ENCODE data around the gene LRIG3. TPM values are rescaled to one million over a fixed set of nuclear protein-coding genes. Genes with fewer than 3 reads are reported as not detected.
"Not testable (repeated sequence)": the region's sequence is repeated elsewhere in the genome, so short reads cannot be mapped to it uniquely, and the experiment has no call there.

Gene LRIG3
- total and polyA plus RNA-seq, 9 donors = 22.5 to 64.3 (median 29.7) TPM

- peaks cover 15% of the 10 kb centered on the region for H3K4me1 ChIP-seq (ENCODE audit: control insufficient read depth, insufficient read depth, low read length)
- no CpG with 5 or more reads among the region's 4 CpGs for WGBS (ENCODE audit: insufficient coverage)
- peak; percentile 78 for DNase-seq
- H3K9me3 ChIP-seq (replicated peaks; ENCODE audit: control insufficient read depth, low read depth, low read length) = no peaks in the 10 kb centered on the region
- H3K36me3 ChIP-seq (ENCODE audit: control insufficient read depth, insufficient read depth, low read length) = peaks cover 29% of the 10 kb centered on the region
- H3K4me3 ChIP-seq (ENCODE audit: low read length) = no peak overlapping the region
- no peaks in the 10 kb centered on the region for H3K27me3 ChIP-seq (ENCODE audit: control insufficient read depth, insufficient read depth, low read length)
- H3K27ac ChIP-seq (ENCODE audit: low read length) = no peak overlapping the region
These were observed 12.9 kb downstream of the LRIG3 start for GRCh38 chr12:58907391-58907790.

DNA sequence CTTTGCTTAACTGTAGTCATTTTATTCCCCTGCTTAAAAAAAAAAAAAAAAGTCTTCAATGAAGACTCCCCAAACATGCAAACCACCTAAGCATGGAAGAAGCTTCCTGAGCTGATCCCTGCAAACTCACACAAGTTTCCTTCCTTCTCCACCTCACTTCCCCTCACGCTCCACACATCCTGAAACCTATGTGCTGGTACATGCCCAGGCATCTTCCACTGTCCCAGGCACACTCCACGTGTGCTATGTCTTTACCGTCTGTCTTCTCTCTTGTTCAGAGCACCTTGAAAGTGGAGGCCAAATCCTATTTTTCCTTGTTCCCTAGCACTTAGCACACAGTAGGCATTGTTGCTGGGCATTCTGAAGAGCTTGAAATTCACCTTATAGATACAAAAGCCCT, 13.4 kb downstream of the LRIG3 start:
- Histone ChIP-seq H3K27me3 (ENCODE audit: control insufficient read depth, insufficient read depth, low read length) (no peaks in the 10 kb centered on the region), H3K4me1 (ENCODE audit: control insufficient read depth, insufficient read depth, low read length) (peaks cover 15% of the 10 kb centered on the region), H3K9me3 (replicated peaks; ENCODE audit: control insufficient read depth, low read depth, low read length) (no peaks in the 10 kb centered on the region), H3K4me3 (ENCODE audit: low read length) (no peak overlapping the region), H3K27ac (ENCODE audit: low read length) (peak overlapping the region; percentile 2), H3K36me3 (ENCODE audit: control insufficient read depth, insufficient read depth, low read length) (peaks cover 28% of the 10 kb centered on the region)
- DNase-seq = no peak
- 74% methylated on average over 3 of the region's 3 CpGs for WGBS (ENCODE audit: insufficient coverage)

DNA sequence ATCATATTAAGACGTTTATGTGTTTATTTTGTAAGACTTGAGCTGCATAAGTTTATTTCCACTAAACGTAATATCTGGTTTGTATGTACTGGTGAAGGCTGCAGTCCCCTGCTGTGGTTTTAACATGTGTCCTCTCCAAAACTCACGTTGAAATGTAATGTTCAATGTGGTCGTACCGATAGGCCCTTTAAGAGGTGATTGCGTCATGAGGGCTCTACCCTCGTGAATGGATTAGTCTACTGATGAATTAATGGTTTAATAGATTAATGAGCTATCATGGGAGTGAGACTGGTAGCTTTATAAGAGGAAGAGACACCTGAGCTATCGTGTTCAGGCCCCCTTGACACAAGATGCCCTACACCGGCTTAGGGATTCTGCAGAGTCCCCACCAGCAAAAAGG, 14.9 kb downstream of the LRIG3 start:
- WGBS (ENCODE audit: insufficient coverage) = 71% methylated on average over 3 of the region's 9 CpGs
- Histone ChIP-seq H3K36me3 (ENCODE audit: control insufficient read depth, insufficient read depth, low read length) (peaks cover 23% of the 10 kb centered on the region), H3K27me3 (ENCODE audit: control insufficient read depth, insufficient read depth, low read length) (no peaks in the 10 kb centered on the region), H3K27ac (ENCODE audit: low read length) (no peak overlapping the region), H3K4me3 (ENCODE audit: low read length) (no peak overlapping the region), H3K9me3 (replicated peaks; ENCODE audit: control insufficient read depth, low read depth, low read length) (no peaks in the 10 kb centered on the region), H3K4me1 (ENCODE audit: control insufficient read depth, insufficient read depth, low read length) (peaks cover 15% of the 10 kb centered on the region)
- DNase-seq = no peak

DNA sequence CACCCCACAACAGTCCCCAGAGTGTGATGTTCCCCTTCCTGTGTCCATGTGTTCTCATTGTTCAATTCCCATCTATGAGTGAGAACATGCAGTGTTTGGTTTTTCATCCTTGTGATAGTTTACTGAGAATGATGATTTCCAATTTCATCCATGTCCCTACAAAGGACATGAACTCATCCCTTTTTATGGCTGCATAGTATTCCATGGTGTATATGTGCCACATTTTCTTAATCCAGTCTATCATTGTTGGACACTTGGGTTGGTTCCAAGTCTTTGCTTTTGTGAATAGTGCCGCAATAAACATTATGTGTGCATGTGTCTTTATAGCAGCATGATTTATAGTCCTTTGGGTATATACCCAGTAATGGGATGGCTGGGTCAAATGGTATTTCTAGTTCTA, 17.6 kb downstream of the LRIG3 start:
- not testable (repeated sequence) for DNase-seq; H3K27me3 ChIP-seq (ENCODE audit: control insufficient read depth, insufficient read depth, low read length); H3K9me3 ChIP-seq (replicated peaks; ENCODE audit: control insufficient read depth, low read depth, low read length); H3K27ac ChIP-seq (ENCODE audit: low read length); H3K4me3 ChIP-seq (ENCODE audit: low read length)
- no CpG with 5 or more reads among the region's 1 CpG for WGBS (ENCODE audit: insufficient coverage)
- Histone ChIP-seq H3K36me3 (ENCODE audit: control insufficient read depth, insufficient read depth, low read length) (peaks cover 21% of the 10 kb centered on the region), H3K4me1 (ENCODE audit: control insufficient read depth, insufficient read depth, low read length) (peaks cover 11% of the 10 kb centered on the region)

DNA sequence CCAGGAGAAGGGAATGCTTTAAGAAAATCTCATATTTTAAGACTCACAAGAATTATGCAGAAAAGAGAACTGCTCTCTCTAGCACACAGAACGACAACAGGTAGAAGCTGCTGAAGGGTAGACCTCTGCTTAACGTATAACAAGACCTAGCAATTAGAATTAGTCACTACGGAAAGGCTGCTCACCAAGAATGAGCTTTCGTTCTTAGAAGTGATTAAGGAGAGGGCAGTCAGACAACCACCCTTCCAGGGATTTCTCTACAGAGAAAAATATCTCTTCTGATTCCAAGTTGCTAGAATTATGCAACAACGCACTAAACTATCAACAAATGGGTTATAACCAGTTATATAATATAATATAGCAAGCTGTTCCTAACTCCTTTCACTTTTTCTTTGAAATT, 18.6 kb downstream of the LRIG3 start:
- WGBS (ENCODE audit: insufficient coverage) = no CpG with 5 or more reads among the region's 5 CpGs
- no peaks in the 10 kb centered on the region for H3K27me3 ChIP-seq (ENCODE audit: control insufficient read depth, insufficient read depth, low read length)
- H3K9me3 ChIP-seq (replicated peaks; ENCODE audit: control insufficient read depth, low read depth, low read length) = no peaks in the 10 kb centered on the region
- H3K36me3 ChIP-seq (ENCODE audit: control insufficient read depth, insufficient read depth, low read length) = peaks cover 23% of the 10 kb centered on the region
- no peak for DNase-seq
- H3K27ac ChIP-seq (ENCODE audit: low read length) = no peak overlapping the region
- no peak overlapping the region for H3K4me3 ChIP-seq (ENCODE audit: low read length)
- peaks cover 2% of the 10 kb centered on the region for H3K4me1 ChIP-seq (ENCODE audit: control insufficient read depth, insufficient read depth, low read length)

- H3K9me3 ChIP-seq (replicated peaks; ENCODE audit: control insufficient read depth, low read depth, low read length) = no peaks in the 10 kb centered on the region
- peaks cover 13% of the 10 kb centered on the region for H3K36me3 ChIP-seq (ENCODE audit: control insufficient read depth, insufficient read depth, low read length)
- WGBS (ENCODE audit: insufficient coverage) = no CpG with 5 or more reads among the region's 4 CpGs
- H3K27ac ChIP-seq (ENCODE audit: low read length) = no peak overlapping the region
- H3K4me3 ChIP-seq (ENCODE audit: low read length) = no peak overlapping the region
- H3K27me3 ChIP-seq (ENCODE audit: control insufficient read depth, insufficient read depth, low read length) = no peaks in the 10 kb centered on the region
- H3K4me1 ChIP-seq (ENCODE audit: control insufficient read depth, insufficient read depth, low read length) = peaks cover 11% of the 10 kb centered on the region
- no peak for DNase-seq
These were observed 22.3 kb downstream of the LRIG3 start for GRCh38 chr12:58897969-58898368.

GRCh38 chr12:58896278-58896677, 24.0 kb downstream of the LRIG3 start:
- WGBS (ENCODE audit: insufficient coverage) = no CpG with 5 or more reads among the region's 1 CpG
- H3K9me3 ChIP-seq (replicated peaks; ENCODE audit: control insufficient read depth, low read depth, low read length) = no peaks in the 10 kb centered on the region
- no peak for DNase-seq
- H3K4me1 ChIP-seq (ENCODE audit: control insufficient read depth, insufficient read depth, low read length) = peaks cover 11% of the 10 kb centered on the region
- no peaks in the 10 kb centered on the region for H3K27me3 ChIP-seq (ENCODE audit: control insufficient read depth, insufficient read depth, low read length)
- no peak overlapping the region for H3K4me3 ChIP-seq (ENCODE audit: low read length)
- H3K36me3 ChIP-seq (ENCODE audit: control insufficient read depth, insufficient read depth, low read length) = peaks cover 11% of the 10 kb centered on the region
- H3K27ac ChIP-seq (ENCODE audit: low read length) = no peak overlapping the region

GRCh38 chr12:58895053-58895452, 25.3 kb downstream of the LRIG3 start:
- peaks cover 11% of the 10 kb centered on the region for H3K36me3 ChIP-seq (ENCODE audit: control insufficient read depth, insufficient read depth, low read length)
- no peaks in the 10 kb centered on the region for H3K27me3 ChIP-seq (ENCODE audit: control insufficient read depth, insufficient read depth, low read length)
- no peak overlapping the region for H3K4me3 ChIP-seq (ENCODE audit: low read length)
- H3K4me1 ChIP-seq (ENCODE audit: control insufficient read depth, insufficient read depth, low read length) = peaks cover 11% of the 10 kb centered on the region
- no peaks in the 10 kb centered on the region for H3K9me3 ChIP-seq (replicated peaks; ENCODE audit: control insufficient read depth, low read depth, low read length)
- 47% methylated on average over 3 of the region's 4 CpGs for WGBS (ENCODE audit: insufficient coverage)
- no peak overlapping the region for H3K27ac ChIP-seq (ENCODE audit: low read length)
- no peak for DNase-seq

DNA sequence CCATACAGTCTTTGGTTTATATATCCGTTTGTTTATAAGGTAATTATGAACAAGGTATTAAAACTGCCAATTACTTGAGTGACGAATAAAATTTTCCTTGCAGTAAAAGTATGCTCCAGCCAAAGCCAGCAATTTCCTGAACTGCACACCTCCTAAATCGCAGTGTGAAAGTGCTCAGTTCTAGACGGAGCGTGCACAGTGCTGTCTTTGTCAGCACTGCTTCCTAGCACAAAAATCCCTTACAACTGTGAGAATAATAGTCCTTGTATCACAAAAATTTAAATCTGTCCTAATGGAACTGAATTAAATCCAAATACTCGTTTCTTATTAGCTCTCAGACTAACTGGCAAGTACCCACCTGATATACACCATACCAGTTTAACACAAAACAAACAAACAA, 26.3 kb downstream of the LRIG3 start:
- H3K4me1 ChIP-seq (ENCODE audit: control insufficient read depth, insufficient read depth, low read length) = peaks cover 11% of the 10 kb centered on the region
- no CpG with 5 or more reads among the region's 6 CpGs for WGBS (ENCODE audit: insufficient coverage)
- H3K4me3 ChIP-seq (ENCODE audit: low read length) = no peak overlapping the region
- no peaks in the 10 kb centered on the region for H3K27me3 ChIP-seq (ENCODE audit: control insufficient read depth, insufficient read depth, low read length)
- H3K9me3 ChIP-seq (replicated peaks; ENCODE audit: control insufficient read depth, low read depth, low read length) = no peaks in the 10 kb centered on the region
- no peak for DNase-seq
- peaks cover 20% of the 10 kb centered on the region for H3K36me3 ChIP-seq (ENCODE audit: control insufficient read depth, insufficient read depth, low read length)
- no peak overlapping the region for H3K27ac ChIP-seq (ENCODE audit: low read length)

- H3K9me3 ChIP-seq (replicated peaks; ENCODE audit: control insufficient read depth, low read depth, low read length) = no peaks in the 10 kb centered on the region
- H3K27me3 ChIP-seq (ENCODE audit: control insufficient read depth, insufficient read depth, low read length) = no peaks in the 10 kb centered on the region
- H3K36me3 ChIP-seq (ENCODE audit: control insufficient read depth, insufficient read depth, low read length) = peaks cover 20% of the 10 kb centered on the region
- H3K4me3 ChIP-seq (ENCODE audit: low read length) = no peak overlapping the region
- peaks cover 11% of the 10 kb centered on the region for H3K4me1 ChIP-seq (ENCODE audit: control insufficient read depth, insufficient read depth, low read length)
- H3K27ac ChIP-seq (ENCODE audit: low read length) = no peak overlapping the region
- whole genome bisulfite sequencing (ENCODE audit: insufficient coverage) = 22% methylated on average over 1 of the region's 3 CpGs
- no peak for DNase-seq
These were observed 26.8 kb downstream of the LRIG3 start for GRCh38 chr12:58893495-58893894.

GRCh38 chr12:58889557-58889956, 30.7 kb downstream of the LRIG3 start:
- no peak for DNase-seq
- peaks cover 8% of the 10 kb centered on the region for H3K4me1 ChIP-seq (ENCODE audit: control insufficient read depth, insufficient read depth, low read length)
- no peaks in the 10 kb centered on the region for H3K9me3 ChIP-seq (replicated peaks; ENCODE audit: control insufficient read depth, low read depth, low read length)
- no peak overlapping the region for H3K27ac ChIP-seq (ENCODE audit: low read length)
- no peaks in the 10 kb centered on the region for H3K27me3 ChIP-seq (ENCODE audit: control insufficient read depth, insufficient read depth, low read length)
- no peak overlapping the region for H3K4me3 ChIP-seq (ENCODE audit: low read length)
- 50% methylated on average over 4 of the region's 6 CpGs for WGBS (ENCODE audit: insufficient coverage)
- peaks cover 30% of the 10 kb centered on the region for H3K36me3 ChIP-seq (ENCODE audit: control insufficient read depth, insufficient read depth, low read length)

Measured in muscle of leg (tissue), 11 donors.